HCT116 (cell line): ENCODE data around the gene BAG1. TPM values are rescaled to one million over a fixed set of nuclear protein-coding genes. Genes with fewer than 3 reads are reported as not detected.

Experiments used
- ATAC-seq: fragments of 200-7000 bp; cut with Tn5 transposase; 2 replicates; pipeline ENCODE4 v1.9.1; 2020; ENCODE audit warnings: mild to moderate bottlenecking, moderate library complexity
- BruUV-seq: library from RNA; stranded (reverse); fragments of 400-500 nt; replicated peaks from 2 replicates; lab custom pipeline; 2021; lab: Mats Ljungman, UMichigan
- CTCF ChIA-PET: fragments of 300-600 bp; sonication (Branson Sonifier 250); formaldehyde crosslinking; loops from one replicate; lab custom pipeline; 2021; ENCODE audit warnings: antibody characterized with exemption; lab: Charles Lee
- POLR2A ChIA-PET: fragments of 300-600, 350-600 bp; sonication (Branson Sonifier 250); formaldehyde crosslinking; loops from one replicate; lab custom pipeline; 2021; ENCODE audit warnings: antibody characterized with exemption; lab: Charles Lee
- RAD21 ChIA-PET, 2 experiments: fragments of 300-600 bp; sonication (Branson Sonifier 250); formaldehyde crosslinking; loops; one replicate each; lab custom pipeline; 2023; ENCODE audit warnings: low total read pairs in 2 of 2; ENCODE audit not compliant: uncharacterized antibody in 2 of 2, unreplicated experiment in 2 of 2, low non-redundant PET in 1 of 2; lab: Charles Lee
- DNase-seq: peaks from one replicate; pipeline ENCODE4 v3.0.0-alpha.2; 2010; ENCODE audit warnings: low read depth, low spot score
- H2AFZ ChIP-seq: fragments of 200-600 bp; shearing (Covaris generic), sonication (generic); 2 replicates; pipeline ENCODE4 v1.6.1; 2017; ENCODE audit warnings: low read depth, mixed run types, mixed read lengths, antibody characterized with exemption, low read length; ENCODE audit not compliant: poor library complexity, severe bottlenecking
- H3K27ac ChIP-seq: 2 replicates; pipeline ENCODE4 v1.5.1; 2012; ENCODE audit warnings: low read depth, low read length
- H3K27me3 ChIP-seq: fragments of 200-600 bp; sonication (generic); 2 replicates; pipeline ENCODE4 v1.6.1; 2016; ENCODE audit warnings: mixed run types, low read length, mixed read lengths; ENCODE audit not compliant: insufficient read depth
- H3K36me3 ChIP-seq, 2 experiments: fragments of 200-500 bp in 1 of 2; fragments of 200-600 bp in 1 of 2; sonication (Bioruptor generic) in 1 of 2; sonication (generic) in 1 of 2; 2 replicates each; pipeline versions ENCODE4 v1.5.1 to v1.6.1; 2014 to 2016; ENCODE audit warnings: low read length in 2 of 2, inconsistent platforms in 1 of 2, mixed read lengths in 1 of 2, mixed run types in 1 of 2; ENCODE audit not compliant: insufficient read depth in 2 of 2, control insufficient read depth in 1 of 2
- H3K4me1 ChIP-seq, 2 experiments: fragments of 200-600 bp in 1 of 2; sonication (generic) in 1 of 2; 2 replicates each; pipeline versions ENCODE4 v1.5.1 to v1.6.1; 2012 to 2017; ENCODE audit warnings: low read length in 2 of 2, inconsistent platforms in 1 of 2, mild to moderate bottlenecking in 1 of 2, mixed read lengths in 1 of 2, mixed run types in 1 of 2, moderate library complexity in 1 of 2; ENCODE audit not compliant: insufficient read depth in 2 of 2, control insufficient read depth in 1 of 2
- H3K4me2 ChIP-seq: fragments of 200-600 bp; sonication (generic); 2 replicates; pipeline ENCODE4 v1.6.1; 2017; ENCODE audit warnings: mixed run types, low read length, mixed read lengths
- H3K4me3 ChIP-seq, 2 experiments: fragments of 200-600 bp in 1 of 2; sonication (generic) in 1 of 2; replicated peaks in 1 of 2; 2 replicates each; pipeline ENCODE4 v1.5.1; 2011 to 2016; ENCODE audit warnings: low read length in 2 of 2, control low read depth in 1 of 2, low read depth in 1 of 2, mild to moderate bottlenecking in 1 of 2, mixed read lengths in 1 of 2, mixed run types in 1 of 2
- H3K79me2 ChIP-seq: fragments of 200-600 bp; sonication (generic); 2 replicates; pipeline ENCODE4 v1.6.1; 2017; ENCODE audit warnings: mild to moderate bottlenecking, mixed run types, low read length, moderate library complexity, mixed read lengths; ENCODE audit not compliant: insufficient read depth
- H3K9ac ChIP-seq: fragments of 200-600 bp; sonication (generic); 2 replicates; pipeline ENCODE4 v1.6.1; 2016; ENCODE audit warnings: low read length, mixed read lengths
- H3K9me2 ChIP-seq: fragments of 200-600 bp; sonication (generic), shearing (Covaris generic); 2 replicates; pipeline ENCODE4 v1.6.1; 2017; ENCODE audit warnings: mixed run types, mild to moderate bottlenecking, moderate library complexity; ENCODE audit not compliant: insufficient read depth
- H3K9me3 ChIP-seq, 2 experiments: fragments of 200-500 bp in 1 of 2; fragments of 200-600 bp in 1 of 2; sonication (Bioruptor generic) in 1 of 2; sonication (generic) in 1 of 2; 2 replicates each; pipeline ENCODE4 v1.6.1; 2014 to 2017; ENCODE audit warnings: low read length in 2 of 2, mixed read lengths in 2 of 2, inconsistent platforms in 1 of 2, low read depth in 1 of 2, mild to moderate bottlenecking in 1 of 2, mixed run types in 1 of 2, moderate library complexity in 1 of 2; ENCODE audit not compliant: control insufficient read depth in 1 of 2, insufficient read depth in 1 of 2
- H4K20me1 ChIP-seq: fragments of 200-600 bp; sonication (generic), shearing (Covaris generic); 2 replicates; pipeline ENCODE4 v1.6.1; 2017; ENCODE audit warnings: mixed run types, mild to moderate bottlenecking, moderate library complexity; ENCODE audit not compliant: insufficient read depth
- CEBPB ChIP-seq: IDR thresholded peaks from 2 replicates; pipeline ENCODE4 v1.6.1; 2012; ENCODE audit warnings: low read depth
- ELF1 ChIP-seq: IDR thresholded peaks from 2 replicates; pipeline ENCODE4 v1.6.1; 2012; ENCODE audit warnings: low read depth, borderline replicate concordance
- FOSL1 ChIP-seq: IDR thresholded peaks from 2 replicates; pipeline ENCODE4 v1.6.1; 2012; ENCODE audit warnings: low read depth
- JUND ChIP-seq: IDR thresholded peaks from 2 replicates; pipeline ENCODE4 v1.6.1; 2012
- POLR2AphosphoS5 ChIP-seq: IDR thresholded peaks from 2 replicates; pipeline ENCODE4 v1.6.1; 2011; ENCODE audit warnings: mild to moderate bottlenecking, low read depth, low read length, moderate library complexity
- SP1 ChIP-seq: IDR thresholded peaks from 2 replicates; pipeline ENCODE4 v1.6.1; 2012; ENCODE audit warnings: low read depth
- TCF7L2 ChIP-seq: IDR thresholded peaks from 2 replicates; pipeline ENCODE4 v1.7.0; 2011; ENCODE audit warnings: borderline replicate concordance, inconsistent platforms; ENCODE audit not compliant: insufficient read depth, insufficient read length; ENCODE audit errors: extremely low read depth
- ZFX ChIP-seq: fragments of 450-650 bp; IDR thresholded peaks from 2 replicates; pipeline ENCODE4 v1.6.1; 2017
- ZNF274 ChIP-seq: fragments of 200-500 bp; sonication (Bioruptor generic); IDR thresholded peaks from 2 replicates; pipeline ENCODE4 v1.6.1; 2014; ENCODE audit warnings: mild to moderate bottlenecking, low read depth, low read length, inconsistent platforms
- intact Hi-C: fragments of 100-400 bp; cut with micrococcal nuclease; formaldehyde crosslinking; loops from 2 replicates; pipeline ENCODE4 v1.10.0; 2022
- total RNA-seq: library from RNA; stranded (reverse); gene quantifications from one replicate; pipeline ENCODE4 v1.2.1, GENCODE V29; 2021; ENCODE audit not compliant: unreplicated experiment
- TF ChIP-seq, protein P1 (sequence below), 3 experiments: fragments of 200-600 bp in 1 of 3; sonication (generic) in 1 of 3; IDR thresholded peaks in 2 of 3; conservative IDR thresholded peaks in 1 of 3; 2 replicates each; pipeline ENCODE4 v1.5.1; 2012 to 2017; ENCODE audit warnings: low read depth in 2 of 3, low read length in 2 of 3, antibody characterized with exemption in 1 of 3, borderline replicate concordance in 1 of 3, control low read depth in 1 of 3, mild to moderate bottlenecking in 1 of 3, mixed read lengths in 1 of 3, mixed run types in 1 of 3, moderate library complexity in 1 of 3; ENCODE audit not compliant: insufficient read depth in 1 of 3
- TF ChIP-seq, protein P2 (sequence below): IDR thresholded peaks from 2 replicates; pipeline ENCODE4 v1.6.1; 2011; ENCODE audit warnings: mild to moderate bottlenecking, low read length, moderate library complexity; ENCODE audit not compliant: insufficient replicate concordance; ENCODE audit errors: extremely low read depth
- TF ChIP-seq, protein P3 (sequence below): IDR thresholded peaks from 2 replicates; pipeline ENCODE4 v1.6.1; 2012
- TF ChIP-seq, protein P4 (sequence below): IDR thresholded peaks from 2 replicates; pipeline ENCODE4 v1.6.1; 2012; ENCODE audit warnings: low read depth

BAG1 gene
- total RNA-seq, 1 experiment from 2014 or later, result 58.2 TPM

DNA sequence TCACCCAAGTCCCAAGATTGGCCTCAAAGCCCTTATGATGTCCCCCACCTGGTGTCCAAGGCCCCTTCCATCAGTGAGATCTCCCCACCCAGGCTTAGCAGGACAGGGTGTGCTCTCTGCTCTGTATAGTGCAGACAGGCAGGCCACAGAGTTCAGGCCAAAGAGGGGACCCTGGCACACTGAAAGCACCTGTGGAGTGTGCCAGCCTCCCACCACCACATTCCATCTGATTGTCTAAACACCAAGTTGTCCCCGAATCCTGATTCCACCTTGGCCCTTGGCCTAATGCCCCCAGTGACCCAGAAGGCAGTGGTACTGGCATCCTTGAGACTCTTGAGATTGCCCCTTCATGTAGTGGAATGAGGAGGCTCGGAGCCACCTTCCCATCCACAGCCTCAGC is 19.2 kb downstream of the BAG1 start:
- Histone ChIP-seq H3K4me3 (no peak overlapping the region), H3K27me3 (no peaks in the 10 kb centered on the region), H3K9me3 (no peaks in the 10 kb centered on the region), H3K4me2 (no peak overlapping the region), H2AFZ (no peak overlapping the region)
- no TSS peak for BruUV-seq
- no peak for ATAC-seq
- TF ChIP-seq CEBPB (no peak), JUND (no peak), SP1 (no peak), ZNF274 (no peak), ELF1 (no peak), ZFX (no peak), FOSL1 (no peak), POLR2AphosphoS5 (no peak), TCF7L2 (no peak)
- TF ChIP-seq, protein P1, sequence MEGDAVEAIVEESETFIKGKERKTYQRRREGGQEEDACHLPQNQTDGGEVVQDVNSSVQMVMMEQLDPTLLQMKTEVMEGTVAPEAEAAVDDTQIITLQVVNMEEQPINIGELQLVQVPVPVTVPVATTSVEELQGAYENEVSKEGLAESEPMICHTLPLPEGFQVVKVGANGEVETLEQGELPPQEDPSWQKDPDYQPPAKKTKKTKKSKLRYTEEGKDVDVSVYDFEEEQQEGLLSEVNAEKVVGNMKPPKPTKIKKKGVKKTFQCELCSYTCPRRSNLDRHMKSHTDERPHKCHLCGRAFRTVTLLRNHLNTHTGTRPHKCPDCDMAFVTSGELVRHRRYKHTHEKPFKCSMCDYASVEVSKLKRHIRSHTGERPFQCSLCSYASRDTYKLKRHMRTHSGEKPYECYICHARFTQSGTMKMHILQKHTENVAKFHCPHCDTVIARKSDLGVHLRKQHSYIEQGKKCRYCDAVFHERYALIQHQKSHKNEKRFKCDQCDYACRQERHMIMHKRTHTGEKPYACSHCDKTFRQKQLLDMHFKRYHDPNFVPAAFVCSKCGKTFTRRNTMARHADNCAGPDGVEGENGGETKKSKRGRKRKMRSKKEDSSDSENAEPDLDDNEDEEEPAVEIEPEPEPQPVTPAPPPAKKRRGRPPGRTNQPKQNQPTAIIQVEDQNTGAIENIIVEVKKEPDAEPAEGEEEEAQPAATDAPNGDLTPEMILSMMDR (IDR thresholded peaks at IDR 0.05 in 2 of 3, conservative IDR thresholded peaks at IDR 0.05 in 1 of 3; ENCODE audit: borderline replicate concordance in 1 of 3, insufficient read depth in 1 of 3, low read depth in 2 of 3, low read length in 2 of 3), result no peak
- TF ChIP-seq, protein P2, sequence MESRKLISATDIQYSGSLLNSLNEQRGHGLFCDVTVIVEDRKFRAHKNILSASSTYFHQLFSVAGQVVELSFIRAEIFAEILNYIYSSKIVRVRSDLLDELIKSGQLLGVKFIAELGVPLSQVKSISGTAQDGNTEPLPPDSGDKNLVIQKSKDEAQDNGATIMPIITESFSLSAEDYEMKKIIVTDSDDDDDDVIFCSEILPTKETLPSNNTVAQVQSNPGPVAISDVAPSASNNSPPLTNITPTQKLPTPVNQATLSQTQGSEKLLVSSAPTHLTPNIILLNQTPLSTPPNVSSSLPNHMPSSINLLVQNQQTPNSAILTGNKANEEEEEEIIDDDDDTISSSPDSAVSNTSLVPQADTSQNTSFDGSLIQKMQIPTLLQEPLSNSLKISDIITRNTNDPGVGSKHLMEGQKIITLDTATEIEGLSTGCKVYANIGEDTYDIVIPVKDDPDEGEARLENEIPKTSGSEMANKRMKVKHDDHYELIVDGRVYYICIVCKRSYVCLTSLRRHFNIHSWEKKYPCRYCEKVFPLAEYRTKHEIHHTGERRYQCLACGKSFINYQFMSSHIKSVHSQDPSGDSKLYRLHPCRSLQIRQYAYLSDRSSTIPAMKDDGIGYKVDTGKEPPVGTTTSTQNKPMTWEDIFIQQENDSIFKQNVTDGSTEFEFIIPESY, result no peak
- TF ChIP-seq, protein P3, sequence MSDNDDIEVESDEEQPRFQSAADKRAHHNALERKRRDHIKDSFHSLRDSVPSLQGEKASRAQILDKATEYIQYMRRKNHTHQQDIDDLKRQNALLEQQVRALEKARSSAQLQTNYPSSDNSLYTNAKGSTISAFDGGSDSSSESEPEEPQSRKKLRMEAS, result no peak
- TF ChIP-seq, protein P4, sequence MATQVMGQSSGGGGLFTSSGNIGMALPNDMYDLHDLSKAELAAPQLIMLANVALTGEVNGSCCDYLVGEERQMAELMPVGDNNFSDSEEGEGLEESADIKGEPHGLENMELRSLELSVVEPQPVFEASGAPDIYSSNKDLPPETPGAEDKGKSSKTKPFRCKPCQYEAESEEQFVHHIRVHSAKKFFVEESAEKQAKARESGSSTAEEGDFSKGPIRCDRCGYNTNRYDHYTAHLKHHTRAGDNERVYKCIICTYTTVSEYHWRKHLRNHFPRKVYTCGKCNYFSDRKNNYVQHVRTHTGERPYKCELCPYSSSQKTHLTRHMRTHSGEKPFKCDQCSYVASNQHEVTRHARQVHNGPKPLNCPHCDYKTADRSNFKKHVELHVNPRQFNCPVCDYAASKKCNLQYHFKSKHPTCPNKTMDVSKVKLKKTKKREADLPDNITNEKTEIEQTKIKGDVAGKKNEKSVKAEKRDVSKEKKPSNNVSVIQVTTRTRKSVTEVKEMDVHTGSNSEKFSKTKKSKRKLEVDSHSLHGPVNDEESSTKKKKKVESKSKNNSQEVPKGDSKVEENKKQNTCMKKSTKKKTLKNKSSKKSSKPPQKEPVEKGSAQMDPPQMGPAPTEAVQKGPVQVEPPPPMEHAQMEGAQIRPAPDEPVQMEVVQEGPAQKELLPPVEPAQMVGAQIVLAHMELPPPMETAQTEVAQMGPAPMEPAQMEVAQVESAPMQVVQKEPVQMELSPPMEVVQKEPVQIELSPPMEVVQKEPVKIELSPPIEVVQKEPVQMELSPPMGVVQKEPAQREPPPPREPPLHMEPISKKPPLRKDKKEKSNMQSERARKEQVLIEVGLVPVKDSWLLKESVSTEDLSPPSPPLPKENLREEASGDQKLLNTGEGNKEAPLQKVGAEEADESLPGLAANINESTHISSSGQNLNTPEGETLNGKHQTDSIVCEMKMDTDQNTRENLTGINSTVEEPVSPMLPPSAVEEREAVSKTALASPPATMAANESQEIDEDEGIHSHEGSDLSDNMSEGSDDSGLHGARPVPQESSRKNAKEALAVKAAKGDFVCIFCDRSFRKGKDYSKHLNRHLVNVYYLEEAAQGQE, result no peak
- TF ChIP-seq, all 23 proteins: peak for 0
- no peak for DNase-seq
- ChIA-PET CTCF (no interaction called here), RAD21 (no interaction called here), POLR2A (no interaction called here)
- Histone ChIP-seq H3K4me1 (no peaks in the 10 kb centered on the region), H3K9me2 (no peaks in the 10 kb centered on the region), H3K36me3 (no peaks in the 10 kb centered on the region), H3K27ac (no peak overlapping the region), H3K79me2 (no peaks in the 10 kb centered on the region), H4K20me1 (no peaks in the 10 kb centered on the region), H3K9ac (no peak overlapping the region)
- intact Hi-C loops, result no loop called here
